HG02970 (cell line): Measurements from ENCODE around the gene RPL10.
"Not testable (repeated sequence)": the region's sequence is repeated elsewhere in the genome, so short reads cannot be mapped to it uniquely, and the experiment has no call there.

ENCODE experiments used
- ATAC-seq: cut with Tn5 transposase; IDR thresholded peaks from one replicate; pipeline ENCODE4 v1.9.1; 2021; ENCODE audit warnings: mild to moderate bottlenecking, moderate library complexity, moderate number of reproducible peaks; ENCODE audit not compliant: unreplicated experiment, low FRiP score

Gene RPL10

DNA sequence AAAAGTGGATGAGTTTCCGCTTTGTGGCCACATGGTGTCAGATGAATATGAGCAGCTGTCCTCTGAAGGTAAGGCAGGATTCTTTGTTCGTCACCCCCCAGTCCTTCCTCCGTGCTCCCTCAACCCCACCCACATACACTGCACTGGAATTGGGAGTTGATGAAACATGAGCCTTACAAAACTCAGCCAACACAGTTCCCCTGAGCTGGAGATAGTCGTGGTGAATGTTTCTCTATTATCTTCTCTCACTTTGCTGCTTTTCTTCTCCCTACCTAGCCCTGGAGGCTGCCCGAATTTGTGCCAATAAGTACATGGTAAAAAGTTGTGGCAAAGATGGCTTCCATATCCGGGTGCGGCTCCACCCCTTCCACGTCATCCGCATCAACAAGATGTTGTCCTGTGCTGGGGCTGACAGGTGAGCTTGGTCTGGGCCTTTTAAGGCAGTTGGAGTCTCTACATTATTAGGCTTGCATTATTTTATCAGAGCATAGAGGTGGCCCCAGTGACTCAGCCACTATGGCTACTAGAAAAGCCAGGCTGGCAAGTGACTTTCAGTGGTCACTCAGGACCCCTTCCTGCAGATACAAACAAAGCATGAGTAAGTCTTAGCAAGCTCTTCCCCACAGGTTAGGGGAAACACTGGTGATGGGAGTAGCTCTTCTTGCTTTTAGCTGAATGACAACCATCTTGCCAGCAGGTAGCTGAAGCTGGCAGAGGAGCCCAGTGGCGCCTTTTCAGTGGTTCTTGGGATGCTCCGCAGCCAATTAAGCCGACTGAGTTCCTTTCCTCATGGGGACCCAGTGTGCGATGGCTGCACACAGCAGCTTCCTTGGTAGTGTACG, 1.6 kb downstream of the RPL10 start:
- ATAC-seq: no peak

DNA sequence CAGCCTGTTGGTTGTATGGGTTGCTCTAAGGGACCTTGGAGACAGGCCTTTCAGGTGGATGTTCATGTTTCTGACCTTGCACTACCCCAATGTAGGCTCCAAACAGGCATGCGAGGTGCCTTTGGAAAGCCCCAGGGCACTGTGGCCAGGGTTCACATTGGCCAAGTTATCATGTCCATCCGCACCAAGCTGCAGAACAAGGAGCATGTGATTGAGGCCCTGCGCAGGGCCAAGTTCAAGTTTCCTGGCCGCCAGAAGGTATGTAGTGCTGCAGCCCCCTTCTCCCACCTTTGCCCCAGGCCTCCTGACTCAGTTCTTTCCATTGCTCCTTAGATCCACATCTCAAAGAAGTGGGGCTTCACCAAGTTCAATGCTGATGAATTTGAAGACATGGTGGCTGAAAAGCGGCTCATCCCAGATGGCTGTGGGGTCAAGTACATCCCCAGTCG, 2.2 kb downstream of the RPL10 start:
- not testable (repeated sequence) for ATAC-seq

- no peak for ATAC-seq
Measured at GRCh38 chrX:154401045-154401799, 3.0 kb downstream of the RPL10 start.

- no peak for ATAC-seq
Measured at GRCh38 chrX:154401918-154402621, 3.9 kb downstream of the RPL10 start.

DNA sequence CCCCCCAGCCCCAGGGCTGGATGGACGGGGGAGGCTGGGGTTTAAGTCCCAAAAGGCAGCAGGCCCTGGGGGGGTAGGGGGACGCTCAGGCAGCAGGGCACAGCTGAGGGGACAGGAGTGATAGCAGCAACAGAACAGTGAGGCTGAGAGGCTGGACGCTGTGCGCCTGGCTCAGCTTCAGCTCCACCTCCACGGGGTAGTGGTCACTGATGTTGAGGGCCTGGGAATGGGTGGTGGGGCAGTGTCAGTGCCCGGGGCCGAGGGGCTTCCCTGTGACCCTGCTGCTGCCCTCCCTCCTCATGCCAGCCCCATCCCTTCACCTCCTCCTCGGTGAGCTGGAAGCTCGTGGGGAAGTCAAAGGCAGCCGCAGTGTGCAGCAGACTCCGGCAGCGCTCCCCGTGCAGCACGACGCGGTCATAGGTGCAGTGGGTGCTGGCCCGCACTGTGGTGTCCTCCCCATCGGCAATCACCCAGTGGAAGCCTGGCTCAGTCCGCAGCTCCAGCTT, 4.5 kb downstream of the RPL10 start:
- no peak for ATAC-seq

DNA sequence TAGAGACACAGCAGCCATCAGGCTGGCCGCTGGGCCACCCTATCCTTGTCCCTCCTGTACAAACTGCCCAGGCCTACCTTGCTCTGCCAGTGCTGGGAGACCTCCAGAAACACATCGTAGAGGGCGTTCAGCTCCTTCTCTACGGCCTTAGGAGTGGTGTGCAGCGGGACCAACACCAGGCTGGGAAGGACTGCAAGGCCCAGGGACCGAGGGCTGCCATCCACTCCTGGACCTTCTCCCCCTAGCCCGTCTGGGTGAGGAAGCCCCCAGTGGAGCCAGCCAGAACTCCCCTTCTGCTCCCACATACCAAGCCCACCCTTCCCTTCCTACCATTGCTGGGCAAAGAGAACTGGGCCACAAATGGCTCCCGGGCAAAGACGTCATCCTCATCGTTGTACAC, 5.0 kb downstream of the RPL10 start:
- ATAC-seq: no peak

DNA sequence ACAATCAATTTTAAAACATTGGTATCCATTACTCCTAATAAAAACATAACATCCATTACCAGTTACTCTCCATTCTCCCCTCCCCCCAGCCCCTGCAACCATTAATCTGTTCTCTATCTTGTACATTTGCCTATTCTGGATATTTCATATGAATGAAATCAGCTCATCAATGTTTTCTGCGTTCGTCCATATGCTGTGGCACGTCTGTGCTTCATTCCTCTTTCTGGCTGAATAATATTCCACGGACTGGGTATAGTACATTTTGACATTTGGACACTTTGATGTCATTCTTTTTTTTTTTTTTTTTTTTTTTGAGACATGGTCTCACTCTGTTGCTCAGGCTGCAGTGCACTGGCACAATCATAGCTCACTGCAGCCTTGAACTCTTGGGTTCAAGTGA, 5.7 kb downstream of the RPL10 start:
- no peak for ATAC-seq

GRCh38 chrX:154404625-154405192, 6.5 kb downstream of the RPL10 start:
- ATAC-seq: no peak

- no peak for ATAC-seq
Measured at GRCh38 chrX:154408659-154409221, 10.6 kb downstream of the RPL10 start.

GRCh38 chrX:154409222-154409871, 11.2 kb downstream of the RPL10 start, which contains the start of gene DNASE1L1:
DNASE1L1 (minus strand) TSS chrX:154409254; CDS start chrX:154405568, 3,686 bp downstream.
- ATAC-seq: no peak

- ATAC-seq: no peak
Measured at GRCh38 chrX:154411981-154412340, 13.8 kb downstream of the RPL10 start.

DNA sequence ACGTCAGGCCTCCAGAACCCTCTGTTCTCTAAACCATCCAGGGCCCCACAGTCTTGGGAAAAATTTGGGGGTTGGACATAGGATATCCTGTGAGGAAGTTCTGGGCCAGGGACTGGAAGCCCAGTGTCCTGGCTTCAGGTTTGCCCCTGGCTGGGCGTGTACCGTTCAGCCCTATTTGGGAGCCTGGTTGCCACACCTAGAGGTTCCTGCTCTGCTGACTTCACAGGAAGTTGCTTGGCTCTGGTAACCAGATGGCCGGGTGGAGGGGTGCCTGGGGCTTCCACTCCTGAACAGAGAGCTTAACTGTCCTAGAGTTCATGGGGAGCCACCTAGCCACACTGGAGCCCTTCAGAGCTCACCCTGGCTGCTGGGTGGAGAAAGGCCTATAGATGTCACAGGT, 14.3 kb downstream of the RPL10 start:
- ATAC-seq: no peak

DNA sequence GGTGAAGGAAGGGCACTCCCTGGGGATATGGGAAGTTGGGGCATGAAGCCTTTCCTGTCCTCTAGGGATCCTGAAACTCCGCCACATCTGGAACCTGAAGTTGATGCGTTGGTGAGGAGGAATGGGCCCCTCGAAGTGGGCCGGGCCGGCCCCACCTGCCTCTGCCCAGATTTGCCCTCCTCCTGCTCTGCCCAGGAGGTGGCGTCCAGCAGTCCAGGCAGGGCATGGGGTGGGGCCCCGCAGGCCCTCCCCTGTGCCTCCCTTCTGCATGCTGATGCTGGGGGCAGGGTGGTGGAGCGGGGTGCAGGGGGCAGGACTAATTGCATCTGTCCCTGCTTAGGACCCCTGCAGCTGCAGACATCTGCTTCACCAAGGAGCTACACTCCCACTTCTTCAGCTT, 15.0 kb downstream of the RPL10 start:
- no peak for ATAC-seq

GRCh38 chrX:154417157-154417556, 19.0 kb downstream of the RPL10 start:
- ATAC-seq: no peak

DNA sequence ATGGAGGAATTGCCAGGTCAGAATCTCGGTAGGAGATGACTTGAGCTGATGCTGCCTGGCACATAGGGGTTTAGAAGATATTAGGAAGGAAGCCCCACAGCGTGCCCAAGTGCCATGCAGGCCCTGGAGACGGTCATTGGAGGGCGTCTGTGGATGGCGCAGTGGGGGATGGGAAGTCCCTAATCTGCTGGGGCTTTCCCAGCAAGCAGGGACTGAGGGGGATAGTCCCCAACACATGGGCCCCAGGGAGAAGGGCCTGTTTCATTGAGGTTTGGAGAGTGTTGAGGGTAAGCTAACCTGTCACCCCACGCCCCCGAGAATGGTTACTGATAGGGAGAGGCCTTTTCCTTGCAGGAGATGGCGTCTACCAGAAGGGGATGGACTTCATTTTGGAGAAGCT, 21.0 kb downstream of the RPL10 start:
- no peak for ATAC-seq

DNA sequence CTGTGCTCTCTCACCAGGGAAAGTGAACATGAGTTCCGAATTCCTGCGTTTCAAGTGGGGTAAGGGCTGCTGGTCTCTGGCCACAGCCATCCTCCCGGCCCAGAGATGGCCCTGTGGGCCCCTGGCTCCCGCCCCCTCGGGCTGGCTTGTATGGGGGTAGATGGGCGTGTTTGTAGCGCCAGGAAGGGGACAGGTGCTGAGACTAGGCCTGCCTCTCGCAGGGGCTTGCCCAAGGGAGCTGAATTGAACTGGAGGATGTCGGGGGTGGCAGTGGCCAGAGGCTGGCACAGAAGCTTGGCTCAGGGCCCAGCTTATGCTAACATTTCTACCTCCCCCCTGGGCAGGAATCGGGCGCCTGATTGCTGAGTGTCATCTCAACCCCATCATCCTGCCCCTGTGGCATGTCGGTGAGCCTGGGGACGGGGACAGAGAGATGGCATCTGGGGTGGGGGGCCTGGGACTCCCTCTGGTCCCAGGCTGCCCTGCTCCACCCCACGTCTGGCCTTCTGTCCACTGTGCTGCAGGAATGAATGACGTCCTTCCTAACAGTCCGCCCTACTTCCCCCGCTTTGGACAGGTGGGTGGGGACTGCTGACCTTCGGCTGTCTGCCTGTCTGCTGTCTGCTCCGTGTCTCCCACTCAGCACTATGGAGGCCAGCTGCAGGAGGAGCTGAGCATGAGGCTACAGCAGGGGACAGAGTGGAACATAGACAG, 21.7 kb downstream of the RPL10 start:
- no peak for ATAC-seq

- no peak for ATAC-seq
Measured at GRCh38 chrX:154420402-154420756, 22.2 kb downstream of the RPL10 start.

GRCh38 chrX:154426916-154427770, 29.0 kb downstream of the RPL10 start:
- ATAC-seq: no peak
